Thyroid gland (tissue), 4 donors: ENCODE results near the gene OR6C74. TPM values are rescaled to one million over a fixed set of nuclear protein-coding genes. Genes with fewer than 3 reads are reported as not detected.

Experiments used
- DNase-seq, 2 donors: peaks; one replicate each; pipeline ENCODE4 v3.0.0-alpha.2; 2019
- H3K27ac ChIP-seq, 3 donors: fragments of 200-600 bp; sonication (generic); 1 replicate in 2 of 3; 2 replicates in 1 of 3; pipeline ENCODE4 v1.5.1; 2016 to 2019; ENCODE audit warnings: mild to moderate bottlenecking in 1 of 3, moderate library complexity in 1 of 3
- H3K27me3 ChIP-seq: fragments of 200-600 bp; sonication (generic); one replicate; pipeline ENCODE4 v1.5.1; 2019
- H3K36me3 ChIP-seq, 2 donors: fragments of 200-600 bp; sonication (generic); one replicate each; pipeline ENCODE4 v1.5.1; 2016 to 2019
- H3K4me1 ChIP-seq, 2 donors: fragments of 200-600 bp; sonication (generic); one replicate each; pipeline ENCODE4 v1.5.1; 2017 to 2019
- H3K4me3 ChIP-seq, 3 donors: fragments of 200-600 bp; sonication (generic); replicated peaks in 1 of 3; 1 replicate in 2 of 3; 2 replicates in 1 of 3; pipeline ENCODE4 v1.5.1; 2016; ENCODE audit warnings: mild to moderate bottlenecking in 1 of 3
- H3K9me3 ChIP-seq: fragments of 200-600 bp; sonication (generic); one replicate; pipeline ENCODE4 v1.5.1; 2017
- POLR2A ChIP-seq, 2 donors: fragments of 450-650 bp; IDR thresholded peaks; one replicate each; pipeline ENCODE4 v1.6.1; 2017; ENCODE audit warnings: antibody characterized with exemption in 2 of 2, mild to moderate bottlenecking in 2 of 2, moderate library complexity in 1 of 2
- WGBS, 2 donors: methylation state at CpG; one replicate each; pipeline ENCODE4 v1.1.5; 2017; 5-methylcytosine and 5-hydroxymethylcytosine counted together
- intact Hi-C: fragments of 100-400 bp; cut with DNase I; formaldehyde crosslinking; loops from one replicate; pipeline ENCODE4 v1.15.1; 2023
- total RNA-seq, 4 donors: library from RNA; depleted of rRNA; stranded (reverse); fragments of >200 nt; gene quantifications; one replicate each; pipeline ENCODE4 v1.2.3, GENCODE V29; 2016
- TF ChIP-seq, protein P1 (sequence below), 6 experiments: fragments of 200-600 bp in 3 of 6; fragments of 450-650 bp in 3 of 6; sonication (generic) in 3 of 6; IDR thresholded peaks; one replicate each; pipeline ENCODE4 v1.5.1; 2016 to 2019; ENCODE audit warnings: antibody characterized with exemption in 6 of 6, mild to moderate bottlenecking in 2 of 6, inconsistent platforms in 1 of 6, moderate library complexity in 1 of 6

The OR6C74 gene
- total RNA-seq = not detected

DNA sequence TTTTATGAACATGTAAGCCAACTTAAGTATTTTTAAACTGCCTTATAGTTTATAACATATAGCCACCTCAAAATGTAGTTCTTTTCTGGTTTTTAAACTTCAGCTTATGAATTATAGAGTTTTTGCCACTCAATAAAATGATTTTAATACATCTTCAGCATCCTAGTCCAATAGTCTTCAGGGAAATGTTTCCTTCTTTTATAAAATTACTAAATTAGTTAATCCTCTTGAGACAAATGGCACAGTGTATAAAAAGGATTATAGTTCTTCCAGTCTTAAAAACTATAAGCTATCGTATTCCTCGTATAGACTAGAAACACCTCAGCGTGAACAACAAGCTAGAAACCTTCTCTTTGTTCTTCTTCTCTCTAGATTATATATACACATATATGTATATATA, at the start of gene OR6C74:
OR6C74 (plus strand) TSS at position 301 of the 400 bp plus-strand sequence. CDS start 2,679 bp downstream, outside the sequence.
- WGBS, 2 donors = 92 to 94% methylated on average over 3 of the region's 3 CpGs

DNA sequence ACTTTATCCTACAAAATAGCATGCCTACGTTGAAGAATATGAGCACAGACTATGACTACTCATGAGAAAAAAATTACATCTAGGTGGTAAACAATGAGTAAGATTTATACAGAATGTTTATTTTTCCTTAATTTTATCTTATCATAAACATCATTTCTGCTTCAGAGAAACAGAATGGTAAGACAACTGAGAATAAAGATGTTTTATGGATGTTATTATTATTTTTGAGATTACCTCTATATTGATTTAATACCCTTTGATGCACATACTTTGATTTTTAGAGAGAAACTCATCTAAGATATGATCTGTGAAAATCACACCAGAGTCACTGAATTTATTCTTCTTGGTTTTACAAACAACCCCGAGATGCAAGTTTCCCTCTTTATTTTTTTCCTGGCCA, 23.7 kb upstream of the OR6C74 start, which contains the start of gene OR10A7:
OR10A7 (plus strand) TSS at position 301 of the 400 bp plus-strand sequence; CDS start at position 301, 0 bp downstream.
- TF ChIP-seq, protein P1, sequence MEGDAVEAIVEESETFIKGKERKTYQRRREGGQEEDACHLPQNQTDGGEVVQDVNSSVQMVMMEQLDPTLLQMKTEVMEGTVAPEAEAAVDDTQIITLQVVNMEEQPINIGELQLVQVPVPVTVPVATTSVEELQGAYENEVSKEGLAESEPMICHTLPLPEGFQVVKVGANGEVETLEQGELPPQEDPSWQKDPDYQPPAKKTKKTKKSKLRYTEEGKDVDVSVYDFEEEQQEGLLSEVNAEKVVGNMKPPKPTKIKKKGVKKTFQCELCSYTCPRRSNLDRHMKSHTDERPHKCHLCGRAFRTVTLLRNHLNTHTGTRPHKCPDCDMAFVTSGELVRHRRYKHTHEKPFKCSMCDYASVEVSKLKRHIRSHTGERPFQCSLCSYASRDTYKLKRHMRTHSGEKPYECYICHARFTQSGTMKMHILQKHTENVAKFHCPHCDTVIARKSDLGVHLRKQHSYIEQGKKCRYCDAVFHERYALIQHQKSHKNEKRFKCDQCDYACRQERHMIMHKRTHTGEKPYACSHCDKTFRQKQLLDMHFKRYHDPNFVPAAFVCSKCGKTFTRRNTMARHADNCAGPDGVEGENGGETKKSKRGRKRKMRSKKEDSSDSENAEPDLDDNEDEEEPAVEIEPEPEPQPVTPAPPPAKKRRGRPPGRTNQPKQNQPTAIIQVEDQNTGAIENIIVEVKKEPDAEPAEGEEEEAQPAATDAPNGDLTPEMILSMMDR (IDR thresholded peaks at IDR 0.05) = no peak
- TF ChIP-seq POLR2A (IDR thresholded peaks at IDR 0.05) = no peak

More for the DNA sequence above, at the start of gene OR6C74:
- no peak within 1 kb of the TSS for H3K27ac ChIP-seq
- no peaks in the 10 kb centered on the region for H3K36me3 ChIP-seq
- H3K9me3 ChIP-seq = no peaks in the 10 kb centered on the region
- H3K27me3 ChIP-seq = no peaks in the 10 kb centered on the region
- no peak for DNase-seq
- H3K4me1 ChIP-seq = no peaks in the 10 kb centered on the region
- H3K4me3 ChIP-seq = no peak within 1 kb of the TSS
- TF ChIP-seq POLR2A (IDR thresholded peaks at IDR 0.05) = no peak
- TF ChIP-seq, protein P1 (IDR thresholded peaks at IDR 0.05) = no peak
- intact Hi-C loops = no loop called here

DNA sequence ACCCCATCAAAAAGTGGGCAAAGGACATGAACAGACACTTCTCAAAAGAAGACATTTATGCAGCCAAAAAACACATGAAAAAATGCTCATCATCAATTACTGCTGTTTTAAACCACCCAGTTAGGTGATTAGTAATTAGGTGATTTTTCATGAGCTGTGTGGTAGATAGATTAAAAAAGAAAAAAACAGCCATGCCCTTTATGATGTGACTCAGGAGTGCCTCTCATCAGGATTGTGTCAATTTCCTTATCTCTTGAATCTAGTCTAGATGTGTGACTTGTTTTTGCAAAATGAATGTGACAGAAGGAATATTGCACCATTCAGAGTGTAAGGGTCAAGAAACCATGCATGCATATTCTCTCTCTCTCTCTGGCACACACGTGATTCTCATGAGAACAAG, 17.9 kb upstream of the OR6C74 start:
- Histone ChIP-seq H3K4me3 (no peak overlapping the region), H3K27ac (no peak overlapping the region), H3K36me3 (no peaks in the 10 kb centered on the region), H3K27me3 (no peaks in the 10 kb centered on the region), H3K9me3 (no peaks in the 10 kb centered on the region), H3K4me1 (no peaks in the 10 kb centered on the region)
- TF ChIP-seq, protein P1 (IDR thresholded peaks at IDR 0.05) = no peak
- no peak for TF ChIP-seq POLR2A (IDR thresholded peaks at IDR 0.05)
- 41 to 76% methylated on average over 1 of the region's 1 CpG for WGBS, 2 donors
- intact Hi-C loops = no loop called here
- DNase-seq = no peak

More for the DNA sequence above, 23.7 kb upstream of the OR6C74 start, which contains the start of gene OR10A7:
- intact Hi-C loops = no loop called here
- Histone ChIP-seq H3K27me3 (no peaks in the 10 kb centered on the region), H3K36me3 (no peaks in the 10 kb centered on the region), H3K4me3 (no peak within 1 kb of the TSS), H3K4me1 (no peaks in the 10 kb centered on the region), H3K9me3 (no peaks in the 10 kb centered on the region), H3K27ac (no peak within 1 kb of the TSS)
- no peak for DNase-seq
- WGBS, 2 donors = 82 to 89% methylated on average over 2 of the region's 2 CpGs

DNA sequence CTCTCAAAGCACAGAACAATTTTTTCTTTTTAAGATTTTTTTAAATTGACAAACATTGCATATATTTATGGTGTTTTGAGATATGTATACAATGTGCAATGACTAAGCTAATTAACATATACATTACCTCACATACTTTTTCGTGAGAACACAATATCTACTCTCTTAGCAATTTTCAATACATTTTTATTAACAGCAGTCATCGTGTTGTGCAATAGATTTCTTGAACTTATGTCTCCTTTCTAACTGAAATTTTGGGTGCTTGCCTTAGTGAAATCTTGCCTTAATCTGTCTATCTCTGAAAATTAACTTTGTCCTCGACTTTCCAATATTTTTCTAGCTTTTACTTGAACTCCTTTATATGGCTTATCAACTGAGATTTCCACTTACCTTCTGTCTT, 16.8 kb upstream of the OR6C74 start:
- intact Hi-C loops = no loop called here
- H3K27me3 ChIP-seq = no peaks in the 10 kb centered on the region
- H3K4me1 ChIP-seq = no peaks in the 10 kb centered on the region
- no peak overlapping the region for H3K27ac ChIP-seq
- no peak for DNase-seq
- TF ChIP-seq, protein P1 (IDR thresholded peaks at IDR 0.05) = no peak
- no peak for TF ChIP-seq POLR2A (IDR thresholded peaks at IDR 0.05)
- H3K4me3 ChIP-seq = no peak overlapping the region
- H3K36me3 ChIP-seq = no peaks in the 10 kb centered on the region
- WGBS, 2 donors = 39 to 59% methylated on average over 3 of the region's 3 CpGs
- no peaks in the 10 kb centered on the region for H3K9me3 ChIP-seq

DNA sequence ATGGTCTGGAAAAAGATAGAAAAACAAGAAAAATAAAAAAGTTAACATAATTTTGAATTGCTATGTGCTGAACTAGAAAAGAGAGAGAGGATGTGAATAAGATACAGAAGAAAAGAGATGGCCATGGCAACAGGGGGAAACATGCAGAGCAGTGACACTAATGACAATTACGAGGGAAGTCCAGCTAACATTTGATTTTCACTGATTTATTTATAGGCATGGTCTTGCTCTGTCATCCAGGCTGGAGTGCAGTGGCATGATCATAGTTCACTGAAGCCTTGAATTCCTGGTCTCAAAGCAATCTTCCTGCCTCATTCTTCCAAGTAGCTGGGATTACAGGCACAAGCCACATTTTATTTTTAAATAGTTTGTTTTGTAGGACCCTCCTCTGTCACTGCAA, 1.8 kb downstream of the OR6C74 start:
- H3K4me1 ChIP-seq = no peaks in the 10 kb centered on the region
- intact Hi-C loops = no loop called here
- TF ChIP-seq, protein P1 (IDR thresholded peaks at IDR 0.05) = no peak
- no peak for TF ChIP-seq POLR2A (IDR thresholded peaks at IDR 0.05)

More for the DNA sequence above, 1.8 kb downstream of the OR6C74 start:
- 73 to 78% methylated on average over 1 of the region's 1 CpG for WGBS, 2 donors
- no peaks in the 10 kb centered on the region for H3K27me3 ChIP-seq
- DNase-seq = no peak
- H3K36me3 ChIP-seq = no peaks in the 10 kb centered on the region
- no peaks in the 10 kb centered on the region for H3K9me3 ChIP-seq
- no peak overlapping the region for H3K4me3 ChIP-seq
- no peak overlapping the region for H3K27ac ChIP-seq
